HepG2 (cell line): Measurements from ENCODE around the gene MTM1. TPM values are rescaled to one million over a fixed set of nuclear protein-coding genes. Genes with fewer than 3 reads are reported as not detected.

Experiments used
- ATF1 ChIP-seq: IDR thresholded peaks from 2 replicates; pipeline ENCODE4 v1.6.1; 2016; ENCODE audit warnings: mild to moderate bottlenecking, control low read depth
- CAMTA2 ChIP-seq: sonication (generic); formaldehyde crosslinking; IDR thresholded peaks from 2 replicates; pipeline ENCODE4 v1.4.0; 2020; ENCODE audit warnings: mild to moderate bottlenecking, missing genetic modification reagents, borderline replicate concordance
- CBFB ChIP-seq: sonication (generic); formaldehyde crosslinking; IDR thresholded peaks from 2 replicates; pipeline ENCODE4 v1.4.0; 2020; ENCODE audit warnings: missing genetic modification reagents
- HDAC1 ChIP-seq: sonication (generic); formaldehyde crosslinking; IDR thresholded peaks from 2 replicates; pipeline ENCODE4 v1.5.1; 2020; ENCODE audit warnings: mild to moderate bottlenecking, missing genetic modification reagents
- MIXL1 ChIP-seq: IDR thresholded peaks from 2 replicates; pipeline ENCODE4 v1.6.1; 2016
- MXD4 ChIP-seq: IDR thresholded peaks from 2 replicates; pipeline ENCODE4 v1.6.1; 2016; ENCODE audit warnings: mild to moderate bottlenecking, missing biosample characterization, missing genetic modification reagents
- NCOA2 ChIP-seq: sonication (generic); formaldehyde crosslinking; IDR thresholded peaks from 2 replicates; pipeline ENCODE4 v1.8.0; 2022; ENCODE audit warnings: inconsistent platforms
- REPIN1 ChIP-seq: sonication (generic); formaldehyde crosslinking; IDR thresholded peaks from 2 replicates; pipeline ENCODE4 v1.8.0; 2022; ENCODE audit warnings: missing genetic modification reagents, low read depth, mild to moderate bottlenecking, borderline replicate concordance
- RFXANK ChIP-seq: IDR thresholded peaks from 2 replicates; pipeline ENCODE4 v1.6.1; 2016
- STAG1 ChIP-seq: sonication (generic); formaldehyde crosslinking; IDR thresholded peaks from 2 replicates; pipeline ENCODE4 v1.4.0; 2020; ENCODE audit warnings: missing genetic modification reagents
- ZBTB8A ChIP-seq: sonication (generic); formaldehyde crosslinking; IDR thresholded peaks from 2 replicates; pipeline ENCODE4 v1.4.0; 2020; ENCODE audit warnings: mild to moderate bottlenecking, low read depth, missing genetic modification reagents, borderline replicate concordance
- ZNF644 ChIP-seq: IDR thresholded peaks from 2 replicates; pipeline ENCODE4 v1.6.1; 2016; ENCODE audit warnings: low read depth
- polyA plus RNA-seq, 8 experiments: library from polyadenylated mRNA; depleted of rRNA in 3 of 8; stranded (reverse) in 7 of 8; unstranded in 1 of 8; fragments of >200 nt; fragmentation: Illumina TruSeq in 4 of 8; extraction: Trizol in 4 of 8; gene quantifications; 2 replicates each; pipeline versions ENCODE4 v1.2.1 to v1.2.3, GENCODE V29; 2011 to 2016; ENCODE audit warnings: low read depth in 4 of 8, missing spikeins in 1 of 8, mixed read lengths in 1 of 8; ENCODE audit not compliant: insufficient read depth in 1 of 8
- total RNA-seq, 5 experiments: library from RNA; depleted of rRNA; stranded (reverse); fragments of >200 nt; fragmentation: Illumina TruSeq; extraction: Trizol; gene quantifications; 2 replicates each; pipeline ENCODE4 v1.2.3, GENCODE V29; 2016; ENCODE audit warnings: low read depth in 1 of 5
- TF ChIP-seq, protein P1 (sequence below): sonication (generic); formaldehyde crosslinking; IDR thresholded peaks from 2 replicates; pipeline ENCODE4 v1.4.0; 2020; ENCODE audit warnings: mild to moderate bottlenecking, missing genetic modification reagents
- TF ChIP-seq, protein P2 (sequence below): sonication (generic); formaldehyde crosslinking; IDR thresholded peaks from 2 replicates; pipeline ENCODE4 v1.4.0; 2020; ENCODE audit warnings: mild to moderate bottlenecking, missing genetic modification reagents, borderline replicate concordance

Gene MTM1
- total and polyA plus RNA-seq, 2 of the 13 experiments (the other 11 are each of a cell fraction or from before 2014, with no cell fraction given): 12.0 to 15.2 TPM

- TF ChIP-seq, protein P1, sequence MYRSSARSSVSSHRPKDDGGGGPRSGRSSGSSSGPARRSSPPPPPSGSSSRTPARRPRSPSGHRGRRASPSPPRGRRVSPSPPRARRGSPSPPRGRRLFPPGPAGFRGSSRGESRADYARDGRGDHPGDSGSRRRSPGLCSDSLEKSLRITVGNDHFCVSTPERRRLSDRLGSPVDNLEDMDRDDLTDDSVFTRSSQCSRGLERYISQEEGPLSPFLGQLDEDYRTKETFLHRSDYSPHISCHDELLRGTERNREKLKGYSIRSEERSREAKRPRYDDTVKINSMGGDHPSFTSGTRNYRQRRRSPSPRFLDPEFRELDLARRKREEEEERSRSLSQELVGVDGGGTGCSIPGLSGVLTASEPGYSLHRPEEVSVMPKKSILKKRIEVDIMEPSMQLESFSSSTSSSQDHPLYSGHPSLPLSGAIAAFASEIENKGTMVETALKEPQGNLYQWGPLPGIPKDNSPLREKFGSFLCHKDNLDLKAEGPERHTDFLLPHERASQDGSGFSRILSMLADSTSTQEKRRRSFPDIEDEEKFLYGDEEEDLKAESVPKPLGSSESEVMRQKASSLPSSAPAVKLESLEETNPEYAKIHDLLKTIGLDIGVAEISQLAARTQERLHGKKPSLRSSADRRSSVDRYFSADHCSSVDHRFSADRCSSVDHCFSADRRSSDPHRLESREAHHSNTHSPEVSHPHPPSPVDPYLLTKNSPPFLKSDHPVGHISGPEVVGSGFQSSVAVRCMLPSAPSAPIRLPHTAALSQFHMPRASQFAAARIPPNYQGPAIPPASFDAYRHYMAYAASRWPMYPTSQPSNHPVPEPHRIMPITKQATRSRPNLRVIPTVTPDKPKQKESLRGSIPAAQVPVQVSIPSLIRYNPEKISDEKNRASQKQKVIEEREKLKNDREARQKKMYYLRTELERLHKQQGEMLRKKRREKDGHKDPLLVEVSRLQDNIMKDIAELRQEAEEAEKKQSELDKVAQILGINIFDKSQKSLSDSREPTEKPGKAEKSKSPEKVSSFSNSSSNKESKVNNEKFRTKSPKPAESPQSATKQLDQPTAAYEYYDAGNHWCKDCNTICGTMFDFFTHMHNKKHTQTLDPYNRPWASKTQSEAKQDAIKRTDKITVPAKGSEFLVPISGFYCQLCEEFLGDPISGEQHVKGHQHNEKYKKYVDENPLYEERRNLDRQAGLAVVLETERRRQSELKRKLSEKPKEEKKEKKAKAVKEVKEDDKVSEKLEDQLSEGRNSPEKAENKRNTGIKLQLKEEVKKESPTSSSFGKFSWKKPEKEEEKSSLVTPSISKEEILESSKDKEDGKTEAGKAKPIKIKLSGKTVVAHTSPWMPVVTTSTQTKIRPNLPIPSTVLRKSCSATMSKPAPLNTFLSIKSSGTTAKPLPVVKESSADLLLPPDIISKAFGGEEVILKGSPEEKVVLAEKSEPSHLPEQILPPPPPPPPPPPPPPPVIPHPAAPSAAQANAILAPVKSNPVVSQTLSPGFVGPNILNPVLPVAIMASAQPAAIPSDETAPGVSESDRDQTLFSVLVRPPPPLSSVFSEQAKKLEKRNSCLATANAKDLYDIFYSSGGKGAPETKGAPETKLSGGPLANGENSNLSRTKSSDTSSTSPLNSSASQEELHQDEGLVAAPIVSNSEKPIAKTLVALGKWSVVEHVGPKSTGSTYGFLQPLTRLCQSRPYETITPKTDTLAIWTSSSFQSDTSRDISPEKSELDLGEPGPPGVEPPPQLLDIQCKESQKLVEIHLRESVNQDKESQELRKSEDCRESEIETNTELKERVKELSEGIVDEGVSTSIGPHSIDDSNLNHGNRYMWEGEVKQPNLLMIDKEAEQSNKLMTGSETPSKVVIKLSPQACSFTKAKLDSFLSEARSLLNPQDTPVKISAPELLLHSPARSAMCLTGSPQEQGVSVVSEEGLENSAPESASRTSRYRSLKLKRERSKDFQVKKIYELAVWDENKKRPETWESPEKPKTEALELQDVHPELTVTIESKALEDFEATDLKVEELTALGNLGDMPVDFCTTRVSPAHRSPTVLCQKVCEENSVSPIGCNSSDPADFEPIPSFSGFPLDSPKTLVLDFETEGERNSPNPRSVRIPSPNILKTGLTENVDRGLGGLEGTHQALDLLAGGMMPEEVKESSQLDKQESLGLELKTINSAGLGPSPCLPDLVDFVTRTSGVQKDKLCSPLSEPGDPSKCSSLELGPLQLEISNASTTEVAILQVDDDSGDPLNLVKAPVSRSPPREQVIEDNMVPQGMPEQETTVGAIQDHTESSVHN (CRISPR knock-in tag): no peak
- TF ChIP-seq MXD4 (CRISPR knock-in tag) (no peak), RFXANK (no peak), HDAC1 (CRISPR knock-in tag) (no peak; the same call in 1 of the 2 replicates), CAMTA2 (no peak), STAG1 (CRISPR knock-in tag) (no peak), ATF1 (CRISPR knock-in tag) (no peak), ZNF644 (no peak), MIXL1 (CRISPR knock-in tag) (no peak), NCOA2 (CRISPR knock-in tag) (0 out of 2 replicates have a peak, but pooled peaks have one; percentile 15), CBFB (CRISPR knock-in tag) (no peak), REPIN1 (CRISPR knock-in tag) (no peak), ZBTB8A (CRISPR knock-in tag) (no peak)
- TF ChIP-seq, protein P2, sequence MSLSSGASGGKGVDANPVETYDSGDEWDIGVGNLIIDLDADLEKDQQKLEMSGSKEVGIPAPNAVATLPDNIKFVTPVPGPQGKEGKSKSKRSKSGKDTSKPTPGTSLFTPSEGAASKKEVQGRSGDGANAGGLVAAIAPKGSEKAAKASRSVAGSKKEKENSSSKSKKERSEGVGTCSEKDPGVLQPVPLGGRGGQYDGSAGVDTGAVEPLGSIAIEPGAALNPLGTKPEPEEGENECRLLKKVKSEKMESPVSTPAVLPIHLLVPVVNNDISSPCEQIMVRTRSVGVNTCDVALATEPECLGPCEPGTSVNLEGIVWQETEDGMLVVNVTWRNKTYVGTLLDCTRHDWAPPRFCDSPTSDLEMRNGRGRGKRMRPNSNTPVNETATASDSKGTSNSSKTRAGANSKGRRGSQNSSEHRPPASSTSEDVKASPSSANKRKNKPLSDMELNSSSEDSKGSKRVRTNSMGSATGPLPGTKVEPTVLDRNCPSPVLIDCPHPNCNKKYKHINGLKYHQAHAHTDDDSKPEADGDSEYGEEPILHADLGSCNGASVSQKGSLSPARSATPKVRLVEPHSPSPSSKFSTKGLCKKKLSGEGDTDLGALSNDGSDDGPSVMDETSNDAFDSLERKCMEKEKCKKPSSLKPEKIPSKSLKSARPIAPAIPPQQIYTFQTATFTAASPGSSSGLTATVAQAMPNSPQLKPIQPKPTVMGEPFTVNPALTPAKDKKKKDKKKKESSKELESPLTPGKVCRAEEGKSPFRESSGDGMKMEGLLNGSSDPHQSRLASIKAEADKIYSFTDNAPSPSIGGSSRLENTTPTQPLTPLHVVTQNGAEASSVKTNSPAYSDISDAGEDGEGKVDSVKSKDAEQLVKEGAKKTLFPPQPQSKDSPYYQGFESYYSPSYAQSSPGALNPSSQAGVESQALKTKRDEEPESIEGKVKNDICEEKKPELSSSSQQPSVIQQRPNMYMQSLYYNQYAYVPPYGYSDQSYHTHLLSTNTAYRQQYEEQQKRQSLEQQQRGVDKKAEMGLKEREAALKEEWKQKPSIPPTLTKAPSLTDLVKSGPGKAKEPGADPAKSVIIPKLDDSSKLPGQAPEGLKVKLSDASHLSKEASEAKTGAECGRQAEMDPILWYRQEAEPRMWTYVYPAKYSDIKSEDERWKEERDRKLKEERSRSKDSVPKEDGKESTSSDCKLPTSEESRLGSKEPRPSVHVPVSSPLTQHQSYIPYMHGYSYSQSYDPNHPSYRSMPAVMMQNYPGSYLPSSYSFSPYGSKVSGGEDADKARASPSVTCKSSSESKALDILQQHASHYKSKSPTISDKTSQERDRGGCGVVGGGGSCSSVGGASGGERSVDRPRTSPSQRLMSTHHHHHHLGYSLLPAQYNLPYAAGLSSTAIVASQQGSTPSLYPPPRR: no peak
These were observed 20.9 kb upstream of the MTM1 start (continued) for GRCh38 chrX:150547375-150548115.
